ENCODE data around the gene C2orf74. TPM values are rescaled to one million over a fixed set of nuclear protein-coding genes. Genes with fewer than 3 reads are reported as not detected.

Gene C2orf74
- polyA plus RNA-seq, 3 donors: 3.0 to 18.2 (median 12.0) TPM

DNA sequence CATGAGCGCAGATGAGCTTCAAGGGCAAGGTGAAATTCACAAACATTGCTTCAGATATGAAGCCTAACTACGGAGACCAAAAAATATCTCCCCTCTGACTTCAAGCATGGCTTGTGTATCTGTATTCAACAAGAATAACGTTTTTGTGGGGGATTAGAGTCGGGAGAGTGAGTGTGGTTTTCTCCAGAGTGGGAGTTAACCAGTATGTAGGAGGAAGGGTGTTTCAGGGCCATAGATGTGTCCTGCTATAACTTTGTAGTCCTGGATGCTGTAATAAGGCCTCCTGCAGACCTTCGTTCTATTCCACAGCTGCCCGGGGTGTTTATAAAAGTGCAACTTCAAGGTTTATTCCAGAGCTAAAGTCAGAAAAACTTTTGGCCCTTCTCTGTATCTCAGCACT is 12.9 kb upstream of the C2orf74 start:
- TF ChIP-seq, protein P1, sequence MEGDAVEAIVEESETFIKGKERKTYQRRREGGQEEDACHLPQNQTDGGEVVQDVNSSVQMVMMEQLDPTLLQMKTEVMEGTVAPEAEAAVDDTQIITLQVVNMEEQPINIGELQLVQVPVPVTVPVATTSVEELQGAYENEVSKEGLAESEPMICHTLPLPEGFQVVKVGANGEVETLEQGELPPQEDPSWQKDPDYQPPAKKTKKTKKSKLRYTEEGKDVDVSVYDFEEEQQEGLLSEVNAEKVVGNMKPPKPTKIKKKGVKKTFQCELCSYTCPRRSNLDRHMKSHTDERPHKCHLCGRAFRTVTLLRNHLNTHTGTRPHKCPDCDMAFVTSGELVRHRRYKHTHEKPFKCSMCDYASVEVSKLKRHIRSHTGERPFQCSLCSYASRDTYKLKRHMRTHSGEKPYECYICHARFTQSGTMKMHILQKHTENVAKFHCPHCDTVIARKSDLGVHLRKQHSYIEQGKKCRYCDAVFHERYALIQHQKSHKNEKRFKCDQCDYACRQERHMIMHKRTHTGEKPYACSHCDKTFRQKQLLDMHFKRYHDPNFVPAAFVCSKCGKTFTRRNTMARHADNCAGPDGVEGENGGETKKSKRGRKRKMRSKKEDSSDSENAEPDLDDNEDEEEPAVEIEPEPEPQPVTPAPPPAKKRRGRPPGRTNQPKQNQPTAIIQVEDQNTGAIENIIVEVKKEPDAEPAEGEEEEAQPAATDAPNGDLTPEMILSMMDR (IDR thresholded peaks at IDR 0.05): no peak
- Mint-ChIP-seq H3K4me3 (no peak overlapping the region), H3K27ac (no peak overlapping the region), H3K36me3 (peaks cover 21 to 28% of the 10 kb centered on the region in 2 donors), H3K9me3 (peaks cover 4 to 23% (median 9%) of the 10 kb centered on the region in 7 donors), H3K4me1 (no peaks in the 10 kb centered on the region), H3K27me3 (ENCODE audit: low read depth in 3 of 3) (no peaks in the 10 kb centered on the region)
- H3K79me2 ChIP-seq (ENCODE audit: insufficient read depth, low read length): no peaks in the 10 kb centered on the region
- H2AFZ ChIP-seq (ENCODE audit: insufficient read depth, low read depth, low read length, poor library complexity, severe bottlenecking): no peak overlapping the region
- no peaks in the 10 kb centered on the region for H4K20me1 ChIP-seq (ENCODE audit: insufficient read depth, low read length)
- peaks cover 5 to 26% of the 10 kb centered on the region in 2 donors for H3K36me3 ChIP-seq (replicated peaks in 1 of 2; ENCODE audit: control insufficient read depth in 1 of 2, insufficient read depth in 2 of 2, low read length in 2 of 2)
- no peak overlapping the region for H3K9ac ChIP-seq (ENCODE audit: insufficient read depth, low read length, poor library complexity, severe bottlenecking)
- no peak overlapping the region for H3K4me2 ChIP-seq (replicated peaks; ENCODE audit: extremely low read depth, low read length, poor library complexity, severe bottlenecking)
- peaks cover 0 to 9% of the 10 kb centered on the region in 2 donors for H3K9me3 ChIP-seq (replicated peaks in 1 of 2; ENCODE audit: control insufficient read depth in 1 of 2, insufficient read depth in 1 of 2, low read length in 2 of 2)
- intact Hi-C loops (cut with micrococcal nuclease): no loop called here
- no peak for DNase-seq
- 83% methylated on average over 1 of the region's 6 CpGs for WGBS (ENCODE audit: insufficient coverage)
- no peak overlapping the region for H3K27ac ChIP-seq (ENCODE audit: low read depth in 1 of 2, low read length in 2 of 2)
- H3K4me3 ChIP-seq (replicated peaks in 1 of 3; ENCODE audit: low read depth in 2 of 3, low read length in 3 of 3): no peak overlapping the region
- H3K27me3 ChIP-seq (ENCODE audit: control insufficient read depth in 2 of 2, insufficient read depth in 2 of 2, low read length in 2 of 2): no peaks in the 10 kb centered on the region
- peaks cover 6 to 11% of the 10 kb centered on the region in 2 donors for H3K4me1 ChIP-seq (ENCODE audit: control insufficient read depth in 1 of 2, insufficient read depth in 2 of 2, low read length in 2 of 2)

GRCh38 chr2:61151436-61151835 is 10.6 kb upstream of the C2orf74 start:
- Mint-ChIP-seq H3K4me1 (no peaks in the 10 kb centered on the region), H3K9me3 (peaks cover 4 to 19% (median 9%) of the 10 kb centered on the region in 7 donors), H3K4me3 (no peak overlapping the region), H3K27ac (peak overlapping the region in 1 of 7 donors; percentile 4), H3K27me3 (ENCODE audit: low read depth in 3 of 3) (no peaks in the 10 kb centered on the region), H3K36me3 (peaks cover 21 to 28% of the 10 kb centered on the region in 2 donors)
- Histone ChIP-seq H3K36me3 (replicated peaks in 1 of 2; ENCODE audit: control insufficient read depth in 1 of 2, insufficient read depth in 2 of 2, low read length in 2 of 2) (peaks cover 5 to 26% of the 10 kb centered on the region in 2 donors), H4K20me1 (ENCODE audit: insufficient read depth, low read length) (no peaks in the 10 kb centered on the region), H3K4me3 (replicated peaks in 1 of 3; ENCODE audit: low read depth in 2 of 3, low read length in 3 of 3) (no peak overlapping the region), H3K9ac (ENCODE audit: insufficient read depth, low read length, poor library complexity, severe bottlenecking) (no peak overlapping the region), H3K79me2 (ENCODE audit: insufficient read depth, low read length) (no peaks in the 10 kb centered on the region), H2AFZ (ENCODE audit: insufficient read depth, low read depth, low read length, poor library complexity, severe bottlenecking) (no peak overlapping the region), H3K9me3 (replicated peaks in 1 of 2; ENCODE audit: control insufficient read depth in 1 of 2, insufficient read depth in 1 of 2, low read length in 2 of 2) (peaks cover 0 to 9% of the 10 kb centered on the region in 2 donors), H3K27me3 (ENCODE audit: control insufficient read depth in 2 of 2, insufficient read depth in 2 of 2, low read length in 2 of 2) (no peaks in the 10 kb centered on the region), H3K27ac (ENCODE audit: low read depth in 1 of 2, low read length in 2 of 2) (no peak overlapping the region), H3K4me2 (replicated peaks; ENCODE audit: extremely low read depth, low read length, poor library complexity, severe bottlenecking) (no peak overlapping the region), H3K4me1 (ENCODE audit: control insufficient read depth in 1 of 2, insufficient read depth in 2 of 2, low read length in 2 of 2) (no peaks in the 10 kb centered on the region)
- DNase-seq: no peak
- no CpG with 5 or more reads among the region's 1 CpG for WGBS (ENCODE audit: insufficient coverage)
- intact Hi-C loops (cut with micrococcal nuclease): no loop called here
- TF ChIP-seq, protein P1 (IDR thresholded peaks at IDR 0.05): no peak
